GM18511 (cell line): ENCODE data around the gene GPAM.
"Not testable (repeated sequence)": the region's sequence is repeated elsewhere in the genome, so short reads cannot be mapped to it uniquely, and the experiment has no call there.

Experiments
- ATAC-seq: cut with Tn5 transposase; IDR thresholded peaks from one replicate; pipeline ENCODE4 v1.9.1; 2021; ENCODE audit warnings: mild to moderate bottlenecking, moderate library complexity; ENCODE audit not compliant: unreplicated experiment

Gene GPAM

DNA sequence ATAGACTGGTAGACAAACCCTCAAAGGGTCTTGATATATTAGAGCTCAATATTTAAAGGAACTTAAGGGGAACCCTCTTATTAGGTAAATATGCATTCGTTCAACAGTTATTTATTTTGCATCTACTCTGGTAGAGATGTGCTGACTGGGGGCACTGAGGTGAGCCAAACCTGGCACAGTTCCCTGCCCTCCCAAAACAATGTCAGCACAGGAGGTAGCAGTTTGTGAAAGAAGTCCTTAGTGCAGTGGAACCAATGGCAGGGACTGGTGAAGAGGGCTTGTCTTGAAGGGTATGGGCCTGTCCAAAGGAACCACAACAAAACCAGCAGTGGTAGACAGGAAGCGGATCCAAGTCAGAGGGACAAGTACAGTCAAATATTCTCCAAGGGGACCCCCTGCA is 32.6 kb upstream of the GPAM start:
- ATAC-seq = no peak

DNA sequence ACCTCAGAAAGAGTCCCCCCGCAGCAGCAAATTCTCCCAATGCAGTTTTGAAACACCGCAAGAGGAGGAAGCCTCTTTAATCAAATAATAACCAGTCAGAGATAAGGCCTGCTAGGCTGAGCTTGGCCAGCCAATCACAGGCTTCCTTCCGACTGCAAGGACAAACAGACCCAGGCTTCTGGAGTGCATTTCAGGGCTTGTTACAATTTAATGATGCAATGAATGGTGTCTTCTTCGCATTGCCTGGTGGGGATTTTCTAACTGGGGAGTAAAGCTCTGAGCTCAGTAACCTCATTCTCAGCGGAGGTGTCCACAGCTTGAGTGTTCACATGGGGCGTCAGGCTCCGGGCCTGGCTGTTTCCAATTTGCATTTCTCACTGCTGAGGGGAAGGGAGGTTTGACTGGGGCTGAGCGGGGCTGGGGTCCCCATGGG is 31.8 kb upstream of the GPAM start:
- ATAC-seq = peak; percentile 59

DNA sequence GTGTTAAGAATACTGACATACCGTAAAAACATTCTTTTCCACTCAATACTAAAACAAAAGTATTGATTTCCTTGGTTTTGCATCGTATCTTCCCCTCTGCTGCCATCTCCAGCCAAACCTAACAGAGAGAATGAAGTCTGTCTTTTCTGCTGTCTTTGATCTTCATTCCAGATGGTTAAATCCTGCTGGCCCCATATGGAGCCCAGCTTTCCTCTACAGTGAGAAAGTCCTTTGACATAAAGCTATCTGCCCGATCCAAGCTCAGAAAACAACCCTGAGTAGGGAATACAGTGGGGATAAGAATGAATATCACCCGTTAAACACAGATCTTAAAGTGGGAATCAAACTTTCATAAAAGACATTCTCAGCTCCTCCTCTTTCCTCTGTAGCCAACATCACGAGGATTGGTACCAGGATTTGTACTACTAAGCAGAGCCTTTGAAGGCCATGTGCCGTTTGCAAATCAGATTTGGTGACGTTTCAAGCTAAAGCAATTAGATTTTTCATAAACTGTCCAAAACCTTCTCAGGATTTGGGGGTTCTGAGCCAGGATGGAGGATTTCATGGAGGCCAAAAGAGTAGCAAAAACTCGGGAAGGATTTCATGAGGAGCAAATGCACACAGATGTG is 30.8 kb upstream of the GPAM start:
- no peak for ATAC-seq

DNA sequence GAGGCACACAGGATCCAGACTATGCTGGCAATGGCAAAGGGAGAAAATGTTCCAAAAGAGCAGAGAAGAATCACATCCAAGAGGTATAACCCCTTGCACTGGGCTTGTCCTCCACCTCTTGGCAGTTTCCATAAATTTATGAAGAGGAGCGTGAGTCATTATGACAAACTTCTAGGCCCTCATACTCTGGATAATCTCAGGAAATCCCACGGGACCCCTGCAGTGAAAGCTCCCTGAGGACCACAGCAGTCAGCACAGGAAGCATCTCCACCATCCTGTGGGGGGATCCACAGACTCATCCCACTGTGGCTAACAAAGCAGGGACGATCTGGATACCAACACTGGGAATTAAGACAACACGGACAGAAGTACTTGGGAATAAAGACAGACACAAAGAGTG is 30.3 kb upstream of the GPAM start:
- no peak for ATAC-seq

DNA sequence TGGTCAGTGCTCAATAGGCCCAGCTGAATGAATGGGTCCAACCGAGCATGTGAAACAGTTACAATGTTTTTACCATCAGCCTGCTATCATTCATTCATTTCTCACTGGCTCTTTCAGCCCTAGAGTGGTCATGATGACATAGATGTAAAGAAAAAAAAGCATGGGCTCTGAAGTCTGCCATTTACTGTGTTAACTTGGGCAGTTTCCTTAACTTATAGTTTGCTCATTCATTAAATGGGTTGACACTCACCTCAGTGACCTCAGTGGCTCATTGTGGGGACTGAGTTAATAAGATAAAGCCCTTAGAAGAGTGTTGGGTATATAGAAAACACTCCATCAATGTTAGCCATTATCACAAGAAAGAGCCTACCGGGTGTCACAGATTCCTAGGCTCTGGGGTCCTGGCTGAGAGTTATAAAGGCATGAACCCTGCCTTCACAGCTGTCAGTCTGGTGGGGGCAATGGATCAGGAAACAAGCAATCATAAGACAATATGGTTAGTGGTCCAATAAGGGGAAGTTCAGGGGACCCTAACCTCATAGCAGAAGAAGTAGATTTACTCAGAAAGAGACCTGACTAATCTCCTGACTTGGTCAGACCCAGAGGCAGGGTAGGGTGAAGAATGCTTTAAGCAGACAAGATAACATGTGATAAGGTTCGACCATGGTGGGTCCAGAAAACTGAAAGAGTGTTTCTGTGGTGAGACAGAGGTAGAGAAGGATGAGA is 29.7 kb upstream of the GPAM start:
- peak; percentile 54 for ATAC-seq

DNA sequence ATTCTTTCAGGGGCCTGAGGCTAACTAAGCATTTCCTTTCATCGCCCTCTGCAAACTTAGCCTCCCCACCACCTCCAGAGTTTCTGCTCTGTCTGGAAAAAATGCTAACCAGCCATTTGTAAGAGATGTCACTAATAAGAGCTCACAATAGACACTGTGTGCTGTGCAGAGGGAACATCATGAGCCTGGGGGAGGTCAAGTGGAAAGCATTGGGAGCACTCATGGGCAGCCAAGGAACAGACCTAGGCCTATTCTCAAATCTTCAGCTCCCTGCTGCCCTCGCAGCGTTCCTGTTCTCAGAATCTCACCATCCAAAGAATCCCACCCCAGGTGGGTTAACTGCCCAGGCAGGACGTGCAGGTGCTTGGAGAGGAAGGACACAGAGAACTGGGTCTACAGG is 27.1 kb upstream of the GPAM start:
- ATAC-seq = no peak

DNA sequence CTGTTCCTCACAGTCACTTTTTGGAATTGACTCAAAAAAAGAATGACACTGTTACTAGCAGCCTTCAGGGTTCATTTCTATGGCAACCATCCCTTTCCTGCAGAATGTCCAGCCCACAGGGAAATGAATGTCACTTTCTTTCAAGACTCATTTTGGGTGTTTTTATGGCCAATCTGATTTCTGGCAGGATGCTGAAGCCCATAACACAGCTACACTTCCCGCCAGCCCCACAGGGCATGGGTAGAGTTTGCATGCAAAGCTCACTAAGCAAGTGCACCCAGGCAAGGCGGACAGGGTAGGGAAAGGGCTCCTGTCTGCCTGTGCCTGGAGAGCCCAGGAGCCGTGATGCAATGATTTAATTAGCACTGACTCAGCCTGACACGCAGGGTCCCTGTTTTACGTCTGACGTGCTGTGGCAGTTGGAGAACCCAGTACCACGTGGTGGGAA is 26.1 kb upstream of the GPAM start:
- no peak for ATAC-seq

DNA sequence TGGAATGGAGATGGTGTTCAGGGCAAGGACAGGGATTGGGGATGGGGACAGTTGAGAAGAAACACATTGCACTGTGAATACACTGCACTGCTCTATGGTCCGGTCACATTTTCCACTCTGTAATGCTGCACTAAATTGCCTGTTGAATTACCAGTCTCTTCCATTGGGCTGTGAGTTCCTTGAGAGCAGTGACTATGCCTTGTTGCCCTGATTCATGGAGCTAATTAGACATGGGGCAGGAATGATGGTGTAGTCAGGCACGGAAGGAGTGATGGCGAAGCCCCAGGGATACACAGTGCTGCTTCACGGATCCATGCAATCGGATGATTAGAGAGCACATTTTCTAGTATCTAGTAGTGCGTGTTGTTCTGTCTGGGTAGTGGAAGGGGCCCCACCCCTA is 25.4 kb upstream of the GPAM start:
- ATAC-seq = no peak

DNA sequence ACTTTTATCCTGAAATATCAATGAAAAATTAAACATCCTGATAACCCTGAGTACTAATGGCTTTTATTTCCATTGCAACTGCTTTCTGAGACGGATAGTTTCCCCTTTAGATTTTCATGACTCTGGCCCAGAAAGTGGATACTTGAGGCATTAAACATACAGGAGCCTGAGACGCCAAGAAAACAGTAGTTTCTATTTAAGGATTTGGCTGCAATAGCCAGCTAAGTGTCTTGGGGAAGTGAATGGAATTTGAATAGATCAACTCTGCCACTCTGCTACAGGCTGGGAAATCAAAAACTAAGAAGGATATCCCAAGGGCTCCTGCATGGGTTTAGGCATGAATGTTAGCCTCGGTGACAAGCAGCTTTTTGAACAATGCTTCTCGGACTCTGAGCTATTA is 24.7 kb upstream of the GPAM start:
- ATAC-seq = no peak

DNA sequence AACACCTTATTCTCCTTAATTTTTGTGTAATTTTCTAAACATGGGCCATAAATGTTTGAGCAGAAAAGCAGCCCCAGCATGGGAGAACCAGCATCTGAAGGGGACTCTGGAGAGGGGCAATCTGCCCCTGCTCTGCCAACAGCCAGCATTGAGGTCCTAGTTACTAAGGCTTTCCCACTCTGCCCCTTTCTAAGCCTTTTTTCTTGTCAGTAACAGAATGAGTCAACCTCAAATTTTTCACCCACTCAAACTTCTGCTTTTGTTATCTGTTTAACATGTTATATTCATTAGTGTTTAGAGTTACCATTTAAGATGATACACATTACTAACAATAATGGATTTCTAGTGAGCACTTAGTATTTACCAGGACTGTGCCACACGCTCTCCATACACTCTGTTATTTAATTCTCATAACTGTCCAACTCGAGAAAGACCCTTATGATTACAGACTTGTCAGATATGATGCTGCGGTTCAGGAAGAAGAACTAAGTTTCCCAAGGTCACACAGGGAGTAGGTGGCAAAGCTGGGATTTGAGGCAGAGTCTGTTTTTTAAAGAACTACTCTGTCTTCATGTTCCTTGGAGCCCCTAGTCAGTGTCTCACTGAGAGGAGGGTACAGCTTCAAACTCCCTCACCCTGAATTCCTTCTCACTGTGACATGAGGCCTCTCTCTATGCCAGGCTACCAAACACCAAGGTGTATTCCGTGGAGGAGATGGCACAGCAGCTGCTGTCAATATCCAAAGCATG is 19.9 kb upstream of the GPAM start:
- ATAC-seq = peak; percentile 83

DNA sequence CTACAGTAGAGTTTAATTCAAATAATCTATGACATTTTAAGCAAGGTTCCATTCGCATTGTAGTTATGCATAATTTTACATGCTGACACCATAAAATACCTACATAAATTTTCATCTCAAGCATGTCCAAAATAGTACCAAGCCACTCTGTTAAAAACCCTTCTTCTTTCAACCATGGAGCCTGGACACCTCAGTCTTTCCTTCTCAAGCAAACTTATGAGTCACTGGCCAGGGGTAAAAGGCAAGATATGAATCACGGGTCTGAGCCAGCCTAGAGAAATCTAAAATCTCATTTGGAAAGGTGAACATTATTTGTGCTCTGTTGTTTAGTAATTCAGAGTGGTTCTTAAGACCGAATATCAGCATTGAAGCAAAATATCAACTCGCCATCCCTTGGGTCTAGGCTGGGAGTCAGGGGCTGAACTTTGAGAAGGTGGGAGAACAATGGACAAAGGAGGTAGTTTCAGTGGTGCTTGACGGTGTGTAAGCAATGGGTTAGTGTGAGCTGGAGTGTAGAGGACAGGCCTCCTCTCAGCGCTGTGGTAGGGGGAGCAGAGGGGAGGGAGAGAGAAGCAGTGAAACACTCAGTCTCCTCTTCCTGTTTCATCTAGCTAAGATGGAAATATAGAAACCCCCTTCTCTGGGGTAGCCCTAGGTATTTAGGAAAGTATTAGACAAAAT is 19.1 kb upstream of the GPAM start:
- peak; percentile 84 for ATAC-seq

DNA sequence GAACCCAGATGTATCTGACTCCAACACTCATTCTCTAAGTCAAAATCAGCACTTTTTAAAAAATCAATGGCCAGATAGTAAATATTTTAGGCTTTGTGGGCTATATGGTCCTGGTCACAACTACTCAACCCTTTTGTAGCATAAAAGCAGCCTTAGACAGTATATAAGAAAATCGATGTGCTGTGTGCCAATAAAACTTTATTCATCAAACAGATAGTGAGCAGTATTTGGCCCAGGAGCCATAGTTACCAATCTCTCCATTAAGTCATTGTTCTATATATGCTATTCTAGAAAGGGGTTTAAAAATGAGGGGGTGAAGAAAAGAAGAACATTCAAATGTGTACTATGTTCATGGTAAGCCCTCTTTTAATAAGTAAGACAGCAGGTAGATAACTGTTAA is 18.5 kb upstream of the GPAM start:
- ATAC-seq = no peak

DNA sequence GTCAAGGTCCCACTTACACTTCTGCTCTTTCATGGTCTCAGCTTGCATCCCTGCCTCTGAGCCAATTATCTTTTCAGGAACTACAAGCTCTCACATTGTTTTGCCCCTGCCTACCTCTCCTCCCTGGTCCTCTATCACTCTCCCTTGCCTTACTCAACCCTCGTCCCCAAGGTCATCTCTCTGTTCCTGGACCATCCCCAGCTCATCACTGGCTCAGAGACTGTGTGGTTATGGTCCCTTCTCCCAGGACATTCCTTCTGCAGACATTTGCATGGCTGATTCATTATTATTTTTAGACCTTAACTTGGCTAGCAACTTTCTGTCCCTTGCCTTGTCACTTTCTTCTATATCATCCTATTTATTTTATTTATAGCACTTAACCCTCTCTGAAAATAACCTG is 17.8 kb upstream of the GPAM start:
- no peak for ATAC-seq

DNA sequence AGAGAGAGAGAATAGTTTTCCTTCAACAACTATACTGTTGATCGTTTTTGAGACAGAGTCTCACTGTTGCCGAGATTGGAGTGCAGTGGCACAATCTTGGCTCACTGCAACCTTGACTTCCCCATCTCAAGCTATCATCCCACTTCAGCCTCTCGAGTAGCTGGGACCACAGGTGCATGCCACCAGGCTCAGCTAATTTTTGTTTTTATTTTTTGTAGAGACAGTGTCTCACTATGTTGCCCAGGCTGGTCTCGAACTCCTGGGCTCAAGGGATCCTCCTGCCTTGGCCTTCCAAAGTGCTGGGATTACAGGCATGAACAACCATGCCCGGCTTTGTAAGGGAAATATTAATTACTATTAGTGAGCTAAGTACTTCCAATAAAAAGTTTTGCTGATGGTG is 16.7 kb upstream of the GPAM start:
- not testable (repeated sequence) for ATAC-seq

DNA sequence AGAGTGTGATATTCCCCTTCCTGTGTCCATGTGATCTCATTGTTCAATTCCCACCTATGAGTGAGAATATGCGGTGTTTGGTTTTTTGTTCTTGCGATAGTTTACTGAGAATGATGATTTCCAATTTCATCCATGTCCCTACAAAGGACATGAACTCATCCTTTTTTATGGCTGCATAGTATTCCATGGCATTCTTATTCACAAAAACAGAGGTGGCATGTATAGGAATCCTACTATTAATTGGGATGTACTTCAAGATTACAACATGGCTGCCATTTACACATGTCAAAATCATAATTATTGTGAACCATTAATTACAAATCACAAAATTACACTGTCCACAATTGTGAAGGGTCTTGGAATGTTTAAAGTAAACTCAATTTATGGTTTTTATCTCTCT is 14.1 kb upstream of the GPAM start:
- not testable (repeated sequence) for ATAC-seq

DNA sequence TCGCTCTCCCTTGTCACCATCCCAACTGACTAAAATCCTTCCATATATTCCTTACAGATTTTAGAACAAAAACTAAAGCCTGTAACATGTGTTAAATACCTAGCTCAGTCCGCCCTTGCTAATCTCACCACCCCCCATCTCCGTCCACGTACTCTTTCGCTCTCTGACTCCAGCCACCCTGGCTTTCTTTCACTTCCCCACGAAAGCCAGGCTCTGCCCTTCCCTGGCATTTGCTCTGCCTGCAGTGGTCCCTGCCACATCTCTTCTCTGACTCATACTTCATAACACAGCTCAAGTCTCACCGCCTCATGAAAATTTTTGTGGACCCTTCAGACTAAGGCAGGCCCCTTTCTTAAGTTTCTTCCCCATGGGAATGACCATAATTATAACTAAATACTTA is 11.7 kb upstream of the GPAM start:
- ATAC-seq = no peak

DNA sequence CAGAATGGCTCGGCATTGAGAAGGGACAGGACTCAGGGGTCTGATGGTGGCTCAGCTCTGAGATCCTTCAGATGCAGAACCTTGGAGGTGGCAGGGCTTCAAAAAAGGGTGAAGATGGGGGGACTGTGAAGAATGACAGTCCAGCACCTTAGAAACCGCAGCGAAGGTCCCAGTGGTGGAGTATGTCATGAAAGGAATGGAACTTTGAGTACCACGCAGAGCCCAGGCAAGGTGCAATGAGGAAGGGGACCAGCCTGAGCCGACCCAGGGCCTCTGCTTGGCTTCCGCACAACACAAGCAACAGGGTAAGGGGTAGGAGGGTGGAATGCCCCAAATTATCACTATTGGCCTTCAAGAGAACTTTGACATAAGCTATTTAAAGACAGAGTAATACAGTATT is 8.2 kb upstream of the GPAM start:
- ATAC-seq = no peak

DNA sequence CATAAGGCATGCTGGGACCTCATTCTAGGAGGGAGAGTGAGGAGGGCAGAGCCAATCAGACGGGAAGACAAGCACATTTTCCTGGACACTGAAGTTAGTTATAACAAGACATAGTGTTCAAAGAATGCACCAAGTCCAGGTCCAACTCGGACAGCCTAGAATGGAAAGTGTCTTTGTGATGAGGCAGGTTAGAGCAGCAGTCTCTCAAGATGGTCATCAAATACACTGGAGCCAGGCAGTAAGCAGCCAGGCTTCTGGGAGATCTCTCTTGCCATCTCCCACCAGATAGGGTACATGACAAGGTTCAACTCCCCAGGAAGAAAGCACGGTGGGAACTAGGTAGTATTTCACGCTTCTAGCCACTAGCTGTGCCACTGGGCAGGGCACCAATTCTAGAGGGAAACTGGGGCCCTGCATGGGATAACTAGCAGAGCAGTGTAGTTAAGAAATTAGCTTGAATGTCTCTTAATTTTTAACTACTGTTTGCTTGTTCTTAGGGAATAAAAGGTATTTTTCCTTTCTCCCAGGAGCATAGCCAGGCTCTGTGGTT is 7.6 kb upstream of the GPAM start:
- no peak for ATAC-seq

DNA sequence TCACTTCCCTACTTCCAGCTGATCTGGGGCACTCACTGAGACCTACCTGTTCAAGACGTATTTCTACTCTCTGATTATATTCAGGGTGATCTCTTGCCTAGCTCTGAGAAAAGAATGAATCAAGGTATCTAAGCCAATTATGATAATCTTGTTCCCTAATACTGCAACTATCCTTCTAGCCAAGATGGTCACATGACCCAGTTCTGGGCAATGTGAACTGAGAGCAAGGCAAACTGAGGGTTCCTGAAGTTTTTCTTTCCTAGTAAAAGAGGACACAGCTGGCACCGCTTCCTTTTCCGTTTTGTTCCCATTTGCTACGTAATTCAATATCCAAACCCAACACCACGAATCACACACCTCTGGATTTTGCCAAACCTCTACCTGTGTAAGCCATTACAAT is 5.9 kb upstream of the GPAM start:
- no peak for ATAC-seq

DNA sequence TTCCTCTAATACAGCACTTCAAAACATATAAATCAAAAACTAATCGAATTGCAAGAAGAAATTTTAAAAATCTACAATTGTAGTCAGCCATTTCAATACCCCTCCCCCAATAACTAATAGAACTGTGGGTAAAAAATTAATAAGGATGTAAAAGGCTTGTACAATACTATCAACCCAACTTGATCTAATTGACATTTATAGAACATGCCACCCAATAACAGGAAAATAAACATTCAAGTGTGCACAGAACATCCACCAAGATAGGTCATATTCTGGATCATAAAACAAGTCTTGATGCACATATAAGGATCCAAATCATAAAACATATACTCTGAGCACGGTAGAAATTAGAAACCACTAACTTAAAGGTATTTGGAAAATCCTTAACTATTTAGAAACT is 4.0 kb upstream of the GPAM start:
- ATAC-seq = no peak

DNA sequence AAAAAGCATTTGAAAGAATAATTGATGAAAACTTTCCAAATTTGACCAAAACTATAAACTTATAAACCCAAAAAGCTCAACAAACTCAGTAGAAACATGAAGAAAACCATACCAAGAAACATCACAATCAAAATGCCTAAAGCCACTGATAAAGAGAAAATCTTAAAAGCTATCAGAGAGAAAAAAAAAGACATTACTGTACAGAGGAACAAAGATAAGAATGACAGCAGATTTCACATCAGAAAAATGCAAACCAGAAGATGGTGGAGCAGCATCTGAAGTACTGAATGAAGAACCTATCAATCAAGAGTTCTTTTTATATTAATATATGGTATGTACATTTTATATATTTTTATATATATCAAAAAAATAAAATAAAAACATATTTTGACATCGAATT is 2.4 kb upstream of the GPAM start:
- ATAC-seq = no peak
